Measurements from ENCODE around the gene RASGRF1.

The RASGRF1 gene

DNA sequence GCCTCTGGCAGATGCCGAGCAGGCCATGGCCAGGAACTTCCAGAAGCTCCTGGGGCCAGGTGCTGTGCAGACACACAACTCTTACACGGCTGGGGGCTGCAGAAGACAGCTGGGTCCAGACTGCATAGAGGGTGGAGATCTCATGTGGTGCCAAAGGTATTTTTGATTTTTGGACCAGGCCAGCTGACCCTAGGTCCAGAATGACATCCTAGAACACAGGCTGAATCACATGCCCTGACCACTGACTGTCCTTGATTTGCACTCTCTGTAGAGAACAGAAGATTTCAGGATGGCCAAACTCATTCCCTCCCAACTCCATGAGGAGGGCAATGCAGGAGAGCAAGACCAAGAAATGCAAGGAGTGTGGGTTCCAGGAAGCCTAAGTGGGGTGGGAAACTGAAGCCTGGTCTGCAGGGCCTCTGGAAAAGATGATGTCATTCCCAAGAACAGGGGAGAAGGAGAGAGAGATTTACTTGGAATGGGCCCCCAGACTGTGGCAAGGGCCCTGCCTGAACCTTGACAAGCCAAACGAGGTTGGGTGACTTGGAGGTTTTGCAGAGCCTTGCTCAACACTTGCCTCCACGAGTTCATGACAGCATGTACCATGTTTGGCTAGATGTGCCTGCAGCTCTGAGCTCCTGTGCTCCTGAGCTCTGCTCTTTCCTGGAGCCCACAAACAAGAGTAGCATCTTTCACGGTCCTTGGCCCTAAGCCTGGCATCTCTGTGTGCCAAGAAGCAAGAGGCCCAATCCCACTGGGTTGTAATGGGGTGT, 107.2 kb downstream of the RASGRF1 start:
- no peak for DNase-seq

DNA sequence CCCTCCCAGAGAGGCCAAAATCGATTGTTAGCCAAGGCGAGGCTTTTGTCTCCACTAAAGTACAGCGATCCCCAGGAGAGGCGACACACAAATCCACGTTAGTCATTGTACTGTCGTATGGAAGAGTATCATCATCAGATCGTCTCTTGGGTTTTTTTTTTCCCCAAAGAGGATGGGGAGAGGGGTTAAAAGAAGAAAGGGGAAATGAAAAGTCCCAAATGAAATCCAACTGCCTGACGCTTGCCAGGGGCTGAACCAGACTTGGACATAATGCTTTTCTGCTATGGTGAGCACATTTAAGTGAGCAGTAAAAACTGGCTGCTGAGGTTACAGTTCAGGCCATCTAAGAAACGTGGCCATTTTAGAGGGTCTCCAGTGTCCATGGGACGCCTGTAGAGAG, 107.8 kb downstream of the RASGRF1 start:
- no peak for DNase-seq

DNA sequence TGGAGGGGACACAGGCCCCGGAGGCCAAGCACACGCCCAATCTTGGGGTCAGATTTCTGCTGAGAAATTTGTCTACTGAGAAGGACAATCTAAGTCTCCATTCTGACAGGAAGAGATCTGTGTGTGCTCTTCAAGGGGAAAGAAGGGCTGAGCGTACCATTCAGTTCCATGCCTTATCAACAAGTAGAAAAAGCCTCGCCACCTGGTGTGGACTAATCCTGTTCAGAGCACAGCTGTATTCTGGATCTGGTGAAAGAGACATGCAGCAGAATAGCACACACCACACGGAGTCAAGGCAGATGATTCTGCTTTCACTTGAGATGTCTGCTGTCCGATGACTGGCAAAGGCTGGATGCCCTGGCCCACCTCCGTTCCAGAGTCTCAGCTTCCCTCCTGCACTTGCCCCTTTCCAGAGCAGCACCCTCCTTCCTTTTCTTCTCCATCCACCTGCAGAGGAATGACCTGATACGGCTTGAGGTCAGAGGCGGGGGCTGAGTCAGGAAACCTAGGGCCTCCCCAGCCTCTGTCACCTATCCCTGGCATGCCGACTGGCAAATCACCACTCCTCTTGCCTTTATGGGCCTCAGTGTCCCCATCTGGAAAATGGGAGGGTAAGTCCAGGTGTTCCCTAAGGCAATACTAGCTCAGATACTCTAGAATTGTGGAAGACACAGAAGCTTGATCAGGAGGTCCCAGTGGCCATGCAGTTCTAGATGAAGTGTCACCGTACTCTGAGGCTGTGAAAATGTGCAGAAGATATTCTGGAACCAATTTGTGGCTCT, 108.9 kb downstream of the RASGRF1 start:
- DNase-seq = no peak

DNA sequence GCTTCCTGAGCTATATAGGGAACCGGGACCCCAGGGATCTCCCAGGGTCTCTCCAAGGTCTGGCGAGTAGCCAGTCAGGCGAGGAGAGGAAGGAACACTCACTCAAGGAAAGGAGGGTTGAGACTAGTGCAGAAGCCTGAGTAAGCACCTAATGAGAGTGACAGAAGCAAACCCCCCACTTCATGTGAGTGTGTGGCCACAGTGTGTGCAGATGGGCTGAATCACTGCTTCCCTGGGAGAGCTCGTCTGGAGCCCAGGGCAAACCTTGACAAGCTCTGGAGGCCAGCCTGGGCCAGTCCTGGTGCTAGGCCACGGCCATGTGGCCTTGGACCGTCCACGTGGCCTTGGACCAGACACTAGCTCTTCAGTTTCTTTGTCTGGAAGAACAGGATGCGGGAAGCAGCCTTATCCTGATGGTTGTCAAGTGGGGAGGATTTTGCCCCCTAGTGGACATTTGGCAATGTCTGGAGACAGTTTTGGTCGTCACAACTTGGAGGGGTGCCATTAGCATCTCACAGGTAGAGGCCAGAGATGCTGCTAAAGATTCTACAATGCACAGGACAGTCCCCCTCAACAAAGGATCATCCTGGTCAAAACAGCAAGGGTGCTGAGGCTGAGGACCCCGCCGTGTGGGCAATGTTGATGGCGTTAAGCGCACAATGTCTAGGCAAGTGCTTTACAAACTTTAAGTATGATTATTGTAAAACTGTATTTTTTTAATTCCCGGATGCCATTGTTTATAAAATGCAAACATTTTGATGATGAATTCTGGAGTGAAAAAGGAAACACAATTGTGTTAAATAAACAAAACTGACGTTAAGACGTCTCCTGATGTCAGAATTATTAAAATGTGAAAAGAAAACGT, 110.9 kb downstream of the RASGRF1 start:
- peak; percentile 24 for DNase-seq

DNA sequence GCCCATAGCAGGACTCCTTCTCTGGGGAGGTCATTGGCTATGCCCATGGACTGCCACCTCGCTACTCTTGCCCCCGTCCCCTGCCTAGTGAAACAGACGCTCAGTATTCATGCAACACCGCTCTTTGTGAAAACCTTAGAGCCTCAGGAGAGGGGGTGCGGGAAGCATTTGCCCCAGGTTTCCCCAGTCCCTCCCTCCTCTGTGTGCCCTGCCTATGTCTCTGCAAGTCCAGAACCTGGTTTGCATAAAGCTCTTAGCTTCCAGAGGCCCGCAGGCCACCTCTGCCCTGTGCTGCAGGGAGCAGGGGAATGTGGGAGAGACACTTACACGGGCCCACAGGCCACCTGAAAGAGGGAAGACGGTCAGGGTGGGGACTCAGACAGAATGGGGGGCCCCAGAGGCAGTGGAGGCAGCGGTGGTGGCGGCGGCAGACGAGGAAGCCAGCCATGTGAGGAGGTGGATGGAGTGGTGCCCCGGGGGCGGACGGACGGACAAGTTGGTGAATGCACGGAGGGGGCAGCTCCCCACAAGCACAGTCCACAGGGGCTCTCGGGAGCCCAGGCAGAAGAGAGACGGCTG, 111.9 kb downstream of the RASGRF1 start:
- DNase-seq = no peak

DNA sequence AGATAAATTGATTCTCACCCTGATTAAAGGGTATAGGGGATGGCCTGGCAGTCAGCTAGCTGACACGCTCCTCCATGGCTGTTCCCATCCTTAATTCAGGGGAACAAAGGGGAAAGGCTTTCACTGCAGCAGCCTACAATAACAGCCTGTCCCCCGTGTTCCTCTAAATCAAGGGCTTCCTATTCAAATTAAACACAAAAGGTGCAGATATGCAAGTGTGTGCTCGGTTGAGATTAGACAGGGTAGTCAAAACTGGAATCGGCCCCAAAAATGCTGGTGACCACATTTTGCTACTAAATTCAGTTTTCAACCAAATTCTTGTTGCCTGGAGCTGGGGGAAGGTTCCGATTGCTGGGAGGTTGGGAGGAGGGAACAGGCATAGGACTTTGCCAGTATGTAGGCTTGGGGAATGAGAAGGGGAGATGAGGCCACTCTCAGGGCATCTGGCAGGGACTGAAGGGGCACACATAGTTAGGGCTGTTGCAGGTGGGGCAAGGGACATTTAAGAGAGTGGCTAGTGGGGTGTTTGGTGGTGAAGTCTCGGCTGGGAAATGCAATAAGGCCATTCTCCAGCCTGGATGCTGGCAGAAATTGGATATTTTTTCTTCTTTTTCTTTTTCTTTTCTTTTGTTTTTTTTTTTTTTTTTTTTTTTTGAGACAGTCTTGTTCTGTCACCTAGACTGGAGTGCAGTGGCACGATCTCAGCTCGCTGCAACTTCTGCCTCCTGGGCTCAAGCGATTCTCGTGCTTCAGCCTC, 112.8 kb downstream of the RASGRF1 start:
- DNase-seq = no peak

DNA sequence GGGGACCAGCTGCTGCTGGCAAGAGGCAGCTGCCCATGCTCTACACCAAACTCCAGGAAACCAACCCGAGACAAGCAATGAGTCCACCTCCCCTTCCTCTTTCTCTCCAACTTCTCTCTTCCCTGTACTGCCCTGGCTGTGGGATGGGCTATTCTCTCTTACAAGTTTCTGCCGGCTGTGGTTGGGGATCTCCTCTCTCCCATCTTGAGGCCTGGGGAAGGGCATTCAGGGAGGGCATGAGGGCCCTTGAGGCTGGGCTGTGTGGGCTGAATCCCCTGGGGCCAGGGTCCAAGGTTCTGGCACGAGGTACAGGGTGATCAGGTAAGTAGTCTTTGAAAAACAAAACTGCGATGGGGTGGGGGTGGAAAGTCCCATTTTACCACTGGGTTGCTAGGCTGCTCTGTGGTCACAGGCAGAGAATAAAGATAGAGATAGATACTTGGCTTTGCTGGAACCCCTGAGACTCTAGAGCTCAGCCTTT, 113.4 kb downstream of the RASGRF1 start:
- DNase-seq = no peak

DNA sequence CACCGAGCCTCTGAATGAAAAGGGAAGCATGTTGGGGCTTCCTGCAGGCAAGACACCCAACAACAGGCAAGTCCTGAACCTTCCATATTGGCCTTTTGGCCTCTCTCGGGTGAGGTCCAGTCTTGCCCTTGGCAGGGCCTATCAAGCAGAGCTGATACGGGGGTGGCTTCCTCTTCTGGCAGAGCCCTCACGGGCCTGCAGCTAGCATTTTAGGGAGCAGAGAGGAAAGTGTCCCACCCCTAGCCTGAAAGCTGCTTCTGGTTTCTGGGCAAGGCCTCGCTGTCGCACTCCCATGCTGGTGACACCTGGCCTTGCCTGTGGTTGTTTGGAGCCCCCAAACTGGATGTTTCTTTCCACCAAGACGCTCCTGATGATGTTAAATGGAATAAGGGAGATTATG, 113.9 kb downstream of the RASGRF1 start:
- DNase-seq = no peak

DNA sequence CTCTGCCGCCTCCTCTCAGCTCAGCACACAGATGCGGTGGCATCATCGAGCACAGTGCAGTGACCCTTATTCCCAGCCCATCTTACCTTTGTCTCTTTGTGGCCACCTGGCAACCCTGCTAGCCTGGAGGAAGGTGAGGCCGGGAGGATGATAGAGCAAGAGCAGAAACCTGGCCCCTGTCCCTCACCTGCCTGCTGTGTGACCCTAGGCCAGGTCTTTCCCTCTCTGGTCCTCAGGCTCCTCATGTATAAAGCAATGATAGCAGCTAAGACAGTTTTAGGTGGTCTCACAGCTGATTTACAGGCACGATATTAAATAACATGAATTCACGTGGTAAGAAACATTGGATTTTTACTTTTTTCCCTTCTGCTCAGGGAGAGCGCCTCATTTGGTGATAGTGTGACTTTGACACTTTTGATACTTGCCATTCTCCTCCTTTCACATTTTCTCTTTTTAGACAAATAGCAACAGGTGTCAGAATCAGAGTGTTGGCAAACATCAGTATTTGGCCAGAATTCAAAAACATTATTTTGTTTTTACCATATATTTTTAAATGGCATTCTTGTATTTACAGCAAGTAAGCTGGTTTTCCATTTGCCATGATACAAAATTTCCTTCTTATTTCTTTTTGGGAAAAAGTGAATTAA, 116.2 kb downstream of the RASGRF1 start:
- no peak for DNase-seq

DNA sequence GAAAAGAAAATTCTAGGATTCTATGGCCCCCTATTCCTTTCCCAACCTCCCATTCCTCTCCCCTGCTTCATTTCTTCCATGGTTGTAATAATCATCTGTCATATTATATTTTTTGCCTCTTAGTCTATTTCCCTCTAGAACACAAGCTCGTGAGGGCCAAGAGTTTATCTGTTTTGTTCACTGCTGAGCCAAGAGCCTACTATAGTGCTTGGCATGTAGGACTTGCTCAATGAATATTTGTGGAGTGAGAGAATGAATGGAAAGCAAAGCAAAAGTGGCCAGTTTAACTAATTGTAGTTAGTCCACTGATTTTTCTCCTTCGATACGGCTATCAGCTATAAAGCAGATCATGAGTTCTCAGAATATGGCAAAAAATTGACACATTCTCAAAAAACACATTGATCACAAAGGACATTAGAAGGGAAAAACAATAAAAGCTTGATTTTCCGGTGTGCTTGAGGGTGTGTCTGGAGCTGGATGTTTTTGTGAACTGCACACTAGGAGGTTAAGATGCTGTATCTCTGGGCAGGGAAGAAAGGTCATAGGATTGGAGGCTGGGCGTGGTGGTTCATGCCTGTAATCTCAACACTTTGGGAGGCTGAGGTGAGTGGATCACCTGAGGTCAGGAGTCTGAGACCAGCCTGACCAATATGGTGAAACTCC, 120.8 kb downstream of the RASGRF1 start:
- no peak for DNase-seq

DNA sequence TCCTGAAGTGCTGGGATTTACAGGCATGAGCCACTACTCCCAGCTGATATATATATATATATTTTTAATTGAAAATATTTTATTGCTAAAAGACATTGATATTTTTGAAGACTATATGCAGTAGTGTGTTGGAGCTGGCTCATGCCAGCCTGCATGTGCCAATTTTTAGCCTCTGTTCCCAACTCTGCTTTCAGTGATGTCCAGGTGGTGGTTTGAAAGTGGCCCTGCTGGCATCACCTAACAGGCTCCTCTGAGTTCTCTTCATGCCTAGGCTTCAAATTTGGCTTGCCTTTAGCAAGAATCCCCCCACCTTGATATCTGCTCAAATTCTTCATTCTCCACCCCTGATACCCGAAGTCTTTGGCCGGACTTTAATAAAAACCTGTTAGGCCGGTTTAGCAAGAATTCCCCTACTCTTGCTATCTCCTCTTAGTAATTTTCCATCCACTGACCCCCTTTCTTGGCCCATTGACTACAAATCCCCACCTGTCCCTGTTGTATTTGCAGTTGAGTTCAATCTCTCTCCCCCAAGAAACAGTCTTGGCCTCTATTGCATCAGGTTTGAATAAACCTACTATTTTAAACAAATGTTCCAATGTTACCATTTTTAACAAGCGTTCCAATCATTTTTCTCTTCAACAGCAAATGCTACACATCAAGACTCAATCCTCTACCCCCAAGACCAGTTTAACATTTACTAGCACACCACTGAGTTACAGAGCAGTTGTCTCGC, 121.9 kb downstream of the RASGRF1 start:
- no peak for DNase-seq

DNA sequence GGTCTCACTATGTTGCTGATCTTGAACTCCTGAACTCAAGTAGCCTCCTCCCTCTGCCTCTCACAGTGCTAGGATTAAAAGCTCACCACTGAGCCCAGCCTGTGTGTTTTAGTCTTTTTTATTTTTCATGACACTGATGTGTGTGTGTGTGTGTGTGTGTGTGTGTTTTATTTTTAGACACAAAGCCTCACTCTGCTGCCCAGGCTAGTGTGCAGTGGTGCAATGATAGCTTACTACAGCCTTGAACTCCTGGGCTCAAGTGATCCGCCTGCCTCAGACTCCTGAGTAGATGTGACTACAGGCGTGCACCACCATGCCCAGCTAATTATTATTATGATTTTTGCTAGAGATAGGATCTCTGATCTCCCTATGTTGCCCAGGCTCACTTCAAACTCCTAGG, 122.5 kb downstream of the RASGRF1 start:
- no peak for DNase-seq

DNA sequence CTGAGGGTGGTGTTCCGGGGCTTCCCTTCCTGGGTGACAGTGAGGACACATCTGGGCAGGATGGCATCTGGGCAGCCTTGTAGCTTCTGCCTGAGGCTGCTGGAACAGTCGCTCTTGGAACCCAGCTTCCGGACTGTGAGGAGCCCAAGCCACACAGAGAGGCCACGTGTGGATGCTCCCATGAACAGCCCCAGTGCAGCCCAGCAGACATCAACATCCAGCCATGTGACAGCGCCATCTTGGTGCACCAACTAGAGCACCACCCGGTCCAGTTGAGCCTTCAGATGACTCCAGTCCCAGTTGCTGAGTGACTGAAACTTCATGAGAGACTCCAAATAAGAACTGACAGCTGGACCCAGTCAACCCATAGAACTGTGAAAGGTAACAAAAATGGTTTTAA, 130.3 kb downstream of the RASGRF1 start:
- no peak for DNase-seq

DNA sequence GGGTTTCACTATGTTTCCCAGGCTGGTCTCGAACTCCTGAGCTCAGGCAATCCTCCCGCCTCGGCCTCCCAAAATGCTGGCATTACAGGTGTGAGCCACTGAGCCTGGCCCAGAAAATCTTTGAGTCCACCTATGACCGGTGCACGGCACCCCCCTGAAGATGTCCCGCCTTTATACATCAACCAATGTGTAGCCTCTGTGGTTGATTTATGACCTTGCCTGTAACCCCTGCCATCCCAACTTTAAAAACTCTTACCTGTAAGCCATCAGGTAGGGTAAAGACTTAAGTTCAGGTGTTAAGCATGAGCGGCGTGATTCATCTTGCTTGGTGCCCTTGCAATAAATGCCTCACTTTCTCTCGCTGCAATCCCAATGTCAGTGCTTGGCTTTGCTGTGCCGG, 131.2 kb downstream of the RASGRF1 start:
- no peak for DNase-seq

DNA sequence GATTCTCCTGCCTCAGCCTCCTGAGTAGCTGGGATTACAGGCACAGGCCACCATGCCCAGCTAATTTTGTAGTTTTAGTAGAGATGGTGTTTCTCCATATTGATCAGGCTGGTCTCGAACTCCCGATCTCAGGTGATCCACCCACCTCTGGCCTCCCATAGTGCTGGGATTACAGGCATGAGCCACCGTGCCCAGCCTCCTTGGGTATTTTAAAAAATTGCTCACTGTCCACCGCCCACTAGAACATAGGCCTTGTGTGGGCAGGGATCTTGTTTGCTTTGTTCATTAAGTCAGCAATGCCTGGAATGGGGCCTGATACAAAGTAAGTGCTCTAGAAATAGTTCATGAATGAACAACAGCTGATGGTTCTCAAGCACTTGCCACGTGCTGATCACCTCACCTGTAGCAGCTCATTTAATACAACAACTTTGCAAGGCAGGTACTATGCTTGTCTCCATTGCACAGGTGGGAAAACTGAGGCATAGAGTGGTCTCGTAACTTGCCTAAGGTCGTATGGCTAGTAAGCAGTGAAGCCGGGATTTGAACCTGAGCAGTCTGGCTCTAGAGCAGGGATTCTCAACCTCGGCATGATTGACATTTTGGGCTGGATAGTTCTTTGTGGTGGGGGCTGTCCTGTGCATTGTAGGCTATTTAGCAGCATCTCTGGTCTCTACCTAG, 133.0 kb downstream of the RASGRF1 start:
- DNase-seq = no peak

DNA sequence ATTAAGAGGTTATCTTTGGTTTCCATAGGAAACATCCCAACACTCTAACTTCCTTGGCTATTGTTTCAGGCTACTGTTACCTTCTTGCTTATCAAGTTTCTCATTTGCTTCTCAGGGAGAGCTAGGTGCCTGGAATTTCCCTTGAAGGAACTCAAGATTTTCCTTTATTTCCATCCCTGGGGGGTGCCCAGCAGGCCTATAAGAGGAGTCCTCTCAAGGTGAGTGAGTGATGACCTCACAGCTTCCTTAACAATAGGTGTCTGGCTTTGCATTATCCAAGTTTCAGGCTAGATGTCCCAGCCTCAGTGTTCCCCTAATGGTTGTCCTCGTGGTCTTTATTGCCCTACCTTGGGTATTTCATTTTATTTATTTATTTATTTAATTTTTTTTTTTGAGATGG, 133.6 kb downstream of the RASGRF1 start:
- DNase-seq = no peak

DNA sequence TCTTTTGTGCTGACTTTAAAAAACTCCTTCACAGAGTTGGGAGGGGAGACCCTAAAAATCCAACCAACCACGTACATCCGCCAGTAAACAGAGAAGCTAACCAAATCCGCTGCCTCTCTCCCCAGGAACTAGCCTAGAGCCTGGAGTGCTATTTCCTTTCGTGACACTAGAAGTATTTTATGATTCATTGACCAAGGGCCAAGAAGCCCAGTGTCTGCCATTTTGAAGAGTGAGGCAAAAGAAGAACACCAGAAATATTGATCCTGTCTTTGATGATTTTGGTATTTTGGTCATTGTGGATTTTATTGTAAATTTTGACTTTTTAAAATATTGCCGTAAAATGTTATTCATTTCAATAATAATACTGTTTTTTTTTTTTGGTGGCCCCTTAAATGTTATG, 135.2 kb downstream of the RASGRF1 start:
- no peak for DNase-seq

DNA sequence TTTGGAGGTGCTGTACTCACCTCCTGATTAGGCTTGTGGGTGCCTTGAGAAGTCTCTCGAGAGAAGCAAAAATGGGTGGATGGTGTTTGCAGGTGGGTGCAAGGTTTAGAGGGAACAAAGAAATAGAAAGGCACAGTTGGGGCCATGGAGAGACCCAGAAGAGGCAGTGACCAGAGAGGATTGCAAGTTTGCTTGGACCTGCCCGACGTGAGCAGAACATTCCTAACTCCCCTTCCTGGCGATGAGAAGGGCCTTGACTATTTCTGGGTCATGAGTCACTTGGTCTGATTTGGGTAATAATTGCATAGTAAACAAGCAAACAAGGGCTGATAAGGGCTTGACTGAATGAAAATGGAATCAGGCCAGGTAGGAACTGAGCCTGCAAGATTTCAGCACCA, 138.7 kb downstream of the RASGRF1 start:
- no peak for DNase-seq
